Loucy (cell line): ENCODE data around the gene NEU3.
A peak's percentile ranks its signal among the peaks of the same experiment; 100 is the strongest.

ENCODE experiments used
- H2AFZ ChIP-seq: fragments of 200-600 bp; sonication (generic); 2 replicates; pipeline ENCODE4 v1.6.0; 2016; ENCODE audit warnings: antibody characterized with exemption, mild to moderate bottlenecking, low read length, moderate library complexity
- H3F3A ChIP-seq: fragments of 200-600 bp; 2 replicates; pipeline ENCODE4 v1.6.0; 2016; ENCODE audit warnings: antibody characterized with exemption, low read depth, mild to moderate bottlenecking
- H3K27me3 ChIP-seq: fragments of 200-600 bp; sonication (generic); 2 replicates; pipeline ENCODE4 v1.6.1; 2014; ENCODE audit warnings: low read length, mild to moderate bottlenecking; ENCODE audit not compliant: insufficient read depth, poor library complexity, severe bottlenecking
- H3K36me3 ChIP-seq: fragments of 200-600 bp; sonication (generic); 2 replicates; pipeline ENCODE4 v1.6.1; 2016; ENCODE audit warnings: low read length; ENCODE audit not compliant: insufficient read depth
- H3K4me1 ChIP-seq: fragments of 200-600 bp; sonication (generic); 2 replicates; pipeline ENCODE4 v1.5.1; 2014; ENCODE audit warnings: low read length, mild to moderate bottlenecking; ENCODE audit not compliant: insufficient read depth, poor library complexity, severe bottlenecking
- H3K4me2 ChIP-seq: fragments of 200-600 bp; sonication (generic); 2 replicates; pipeline ENCODE4 v1.6.0; 2014; ENCODE audit warnings: antibody characterized with exemption, low read length, low read depth, mild to moderate bottlenecking; ENCODE audit not compliant: poor library complexity, severe bottlenecking
- H3K4me3 ChIP-seq: fragments of 200-600 bp; sonication (generic); 2 replicates; pipeline ENCODE4 v1.5.1; 2014; ENCODE audit warnings: low read length, mild to moderate bottlenecking, mixed read lengths; ENCODE audit not compliant: poor library complexity, severe bottlenecking
- H3K79me2 ChIP-seq: fragments of 200-600 bp; sonication (generic); 2 replicates; pipeline ENCODE4 v1.6.1; 2014; ENCODE audit warnings: low read length; ENCODE audit not compliant: insufficient read depth
- H3K9ac ChIP-seq: fragments of 200-600 bp; sonication (generic); 2 replicates; pipeline ENCODE4 v1.6.0; 2014; ENCODE audit warnings: mild to moderate bottlenecking, low read depth, low read length, moderate library complexity; ENCODE audit not compliant: poor library complexity, severe bottlenecking
- H3K9me2 ChIP-seq: fragments of 200-600 bp; sonication (generic); replicated peaks from 2 replicates; pipeline ENCODE4 v1.6.1; 2016; ENCODE audit warnings: low read depth, low read length, mixed read lengths
- H3K9me3 ChIP-seq: fragments of 200-600 bp; sonication (generic); 2 replicates; pipeline ENCODE4 v1.6.1; 2014; ENCODE audit warnings: mild to moderate bottlenecking, antibody characterized with exemption, low read length, low read depth; ENCODE audit not compliant: insufficient read depth
- H4K20me1 ChIP-seq: fragments of 200-600 bp; sonication (generic); 2 replicates; pipeline ENCODE4 v1.6.0; 2014; ENCODE audit warnings: antibody characterized with exemption, low read length, mild to moderate bottlenecking; ENCODE audit not compliant: insufficient read depth, poor library complexity, severe bottlenecking
- CTCF ChIP-seq: fragments of 200-600 bp; sonication (generic); conservative IDR thresholded peaks from 2 replicates; pipeline ENCODE4 v1.5.1; 2014; ENCODE audit warnings: mild to moderate bottlenecking, antibody characterized with exemption, low read length
- EZH2phosphoT487 ChIP-seq: fragments of 200-600 bp; IDR thresholded peaks from 2 replicates; pipeline ENCODE4 v1.6.1; 2018; ENCODE audit warnings: antibody characterized with exemption, mild to moderate bottlenecking, moderate library complexity, borderline replicate concordance

NEU3 gene

GRCh38 chr11:75022296-75022695 lies 33.6 kb downstream of the NEU3 start:
- H3K9ac ChIP-seq, result no peak overlapping the region
- no peak overlapping the region for H3K4me3 ChIP-seq
- H3K79me2 ChIP-seq, result no peaks in the 10 kb centered on the region
- no peaks in the 10 kb centered on the region for H3K9me2 ChIP-seq
- H3K27me3 ChIP-seq, result no peaks in the 10 kb centered on the region
- H4K20me1 ChIP-seq, result no peaks in the 10 kb centered on the region
- H3F3A ChIP-seq, result no peaks in the 10 kb centered on the region
- H3K36me3 ChIP-seq, result no peaks in the 10 kb centered on the region
- H3K4me2 ChIP-seq, result no peak overlapping the region
- H3K9me3 ChIP-seq, result no peaks in the 10 kb centered on the region
- TF ChIP-seq CTCF, result no peak
- TF ChIP-seq EZH2phosphoT487, result no peak
- no peak overlapping the region for H2AFZ ChIP-seq
- H3K4me1 ChIP-seq, result no peaks in the 10 kb centered on the region

- H3K9me2 ChIP-seq, result no peaks in the 10 kb centered on the region
- no peaks in the 10 kb centered on the region for H3K36me3 ChIP-seq
- no peaks in the 10 kb centered on the region for H4K20me1 ChIP-seq
- TF ChIP-seq CTCF (peak; percentile 94), EZH2phosphoT487 (no peak)
- H3K9ac ChIP-seq, result no peak overlapping the region
- no peak overlapping the region for H3K4me2 ChIP-seq
- H3K79me2 ChIP-seq, result no peaks in the 10 kb centered on the region
- H3F3A ChIP-seq, result no peaks in the 10 kb centered on the region
- no peak overlapping the region for H3K4me3 ChIP-seq
- no peaks in the 10 kb centered on the region for H3K4me1 ChIP-seq
- no peak overlapping the region for H2AFZ ChIP-seq
- H3K27me3 ChIP-seq, result no peaks in the 10 kb centered on the region
- H3K9me3 ChIP-seq, result no peaks in the 10 kb centered on the region
These were observed 34.1 kb downstream of the NEU3 start for GRCh38 chr11:75022759-75023396.

GRCh38 chr11:75023446-75024067 lies 34.8 kb downstream of the NEU3 start:
- Histone ChIP-seq H3F3A (no peaks in the 10 kb centered on the region), H3K9me2 (no peaks in the 10 kb centered on the region), H2AFZ (no peak overlapping the region), H3K4me2 (no peak overlapping the region), H3K4me1 (no peaks in the 10 kb centered on the region), H3K79me2 (no peaks in the 10 kb centered on the region), H3K4me3 (no peak overlapping the region), H3K9ac (no peak overlapping the region), H3K9me3 (no peaks in the 10 kb centered on the region), H3K36me3 (no peaks in the 10 kb centered on the region), H4K20me1 (no peaks in the 10 kb centered on the region), H3K27me3 (no peaks in the 10 kb centered on the region)
- TF ChIP-seq EZH2phosphoT487 (no peak), CTCF (no peak)
